ENCODE measurements around the gene TRAIP. TPM values are rescaled to one million over a fixed set of nuclear protein-coding genes. Genes with fewer than 3 reads are reported as not detected.

Gene TRAIP
- total RNA-seq, 6 donors from 2014 or later = 1.4 to 9.4 (median 3.5) TPM

DNA sequence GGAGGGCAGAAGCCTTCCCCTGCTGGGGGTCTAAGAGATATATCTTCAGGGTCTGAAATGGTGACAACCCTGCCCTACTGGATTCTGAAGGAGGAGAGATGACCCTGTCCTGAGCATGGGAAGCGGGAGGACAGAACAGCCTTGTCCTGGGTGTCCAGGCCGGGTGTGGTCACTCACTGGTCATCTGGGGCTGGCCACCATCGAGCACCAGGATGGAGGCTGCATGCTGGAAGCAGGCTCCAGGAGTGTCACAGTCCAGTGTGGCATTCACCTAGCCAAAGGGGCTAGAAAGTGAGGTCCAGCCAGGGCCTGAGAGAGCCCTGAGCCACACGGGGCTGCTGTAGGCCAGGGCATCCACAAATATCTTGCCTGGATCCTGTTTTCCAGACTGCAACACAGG is 61.9 kb downstream of the TRAIP start:
- ATAC-seq (ENCODE audit: low FRiP score in 2 of 2) (no peak), DNase-seq (no peak)
- TF ChIP-seq EP300 (IDR thresholded peaks at IDR 0.05) (no peak), CTCF (IDR thresholded peaks at IDR 0.05) (no peak), POLR2A (IDR thresholded peaks at IDR 0.05) (no peak), POLR2AphosphoS5 (IDR thresholded peaks at IDR 0.05) (no peak)
- no peak overlapping the region for H3K4me3 ChIP-seq
- no peaks in the 10 kb centered on the region for H3K36me3 ChIP-seq
- no peaks in the 10 kb centered on the region for H3K4me1 ChIP-seq
- H3K9me3 ChIP-seq = no peaks in the 10 kb centered on the region
- whole genome bisulfite sequencing, 2 donors = 87 to 89% methylated on average over 2 to 4 of the region's 4 CpGs
- no peak overlapping the region for H3K27ac ChIP-seq
- no peaks in the 10 kb centered on the region for H3K27me3 ChIP-seq

- TF ChIP-seq CTCF (IDR thresholded peaks at IDR 0.05) (no peak), POLR2AphosphoS5 (IDR thresholded peaks at IDR 0.05) (no peak), EP300 (IDR thresholded peaks at IDR 0.05) (no peak), POLR2A (IDR thresholded peaks at IDR 0.05) (no peak)
- no peaks in the 10 kb centered on the region for H3K27me3 ChIP-seq
- H3K9me3 ChIP-seq = no peaks in the 10 kb centered on the region
- H3K4me3 ChIP-seq = no peak overlapping the region
- no peaks in the 10 kb centered on the region for H3K36me3 ChIP-seq
- no peak overlapping the region for H3K27ac ChIP-seq
- 84 to 95% methylated on average over 11 to 13 of the region's 13 CpGs for WGBS, 2 donors
- no peak for ATAC-seq (ENCODE audit: low FRiP score in 2 of 2)
- no peak for DNase-seq
- H3K4me1 ChIP-seq = no peaks in the 10 kb centered on the region
These were observed 62.8 kb downstream of the TRAIP start for GRCh38 chr3:49793486-49794085.

DNA sequence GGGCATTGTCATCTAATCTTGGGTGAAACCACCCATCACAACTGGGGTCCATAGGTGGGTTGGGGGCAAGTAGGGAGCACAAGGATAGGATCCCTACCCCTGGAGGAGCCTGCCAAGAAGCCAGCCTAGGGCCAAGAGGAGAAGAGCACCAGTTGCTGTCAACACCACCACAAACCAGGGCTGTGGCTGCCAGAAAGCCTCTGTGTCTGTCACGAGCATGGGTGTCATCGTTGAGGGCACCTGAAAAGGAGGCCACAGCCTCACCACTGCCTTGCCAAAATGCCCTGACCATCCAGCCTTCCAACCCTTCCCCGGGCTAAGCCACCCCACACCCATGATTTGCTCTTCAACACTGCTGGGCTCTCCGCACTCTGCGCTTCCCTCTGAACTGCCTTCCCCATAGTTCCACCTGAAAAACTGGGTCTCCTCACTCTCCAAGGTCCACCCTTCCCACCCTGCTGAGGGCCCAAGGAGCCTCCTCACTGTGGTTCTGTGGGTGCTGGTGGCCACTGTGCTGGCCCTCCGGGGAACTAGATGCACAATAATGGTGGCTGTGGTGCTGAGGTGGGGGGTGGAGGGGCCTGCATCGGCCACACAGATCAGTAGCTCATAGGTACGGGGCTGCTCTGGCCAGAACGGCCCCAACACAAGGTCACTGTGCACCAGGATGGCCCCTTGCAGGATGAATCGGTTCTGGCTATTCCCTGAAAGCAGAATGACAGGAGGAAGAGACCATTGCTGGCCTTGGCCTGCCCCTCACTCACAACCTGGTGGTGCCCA is 63.8 kb downstream of the TRAIP start:
- 91 to 94% methylated on average over 9 to 10 of the region's 10 CpGs for WGBS, 2 donors
- TF ChIP-seq POLR2AphosphoS5 (IDR thresholded peaks at IDR 0.05) = no peak
- TF ChIP-seq POLR2A (IDR thresholded peaks at IDR 0.05) = no peak
- no peak for TF ChIP-seq EP300 (IDR thresholded peaks at IDR 0.05)
- no peak for TF ChIP-seq CTCF (IDR thresholded peaks at IDR 0.05)
- Histone ChIP-seq H3K4me3 (no peak overlapping the region), H3K36me3 (no peaks in the 10 kb centered on the region), H3K4me1 (no peaks in the 10 kb centered on the region), H3K9me3 (no peaks in the 10 kb centered on the region), H3K27ac (no peak overlapping the region), H3K27me3 (no peaks in the 10 kb centered on the region)
- DNase-seq (no peak), ATAC-seq (ENCODE audit: low FRiP score in 2 of 2) (no peak)

GRCh38 chr3:49791571-49791970 is 64.8 kb downstream of the TRAIP start:
- TF ChIP-seq POLR2A (IDR thresholded peaks at IDR 0.05) (no peak), CTCF (IDR thresholded peaks at IDR 0.05) (no peak), EP300 (IDR thresholded peaks at IDR 0.05) (no peak), POLR2AphosphoS5 (IDR thresholded peaks at IDR 0.05) (no peak)
- Histone ChIP-seq H3K4me1 (peaks cover 6 to 9% (median 7%) of the 10 kb centered on the region in 4 donors), H3K27ac (no peak overlapping the region), H3K36me3 (no peaks in the 10 kb centered on the region), H3K4me3 (no peak overlapping the region), H3K27me3 (no peaks in the 10 kb centered on the region), H3K9me3 (no peaks in the 10 kb centered on the region)
- DNase-seq = no peak
- 88 to 90% methylated on average over 1 to 4 of the region's 4 CpGs for WGBS, 2 donors
- no peak for ATAC-seq (ENCODE audit: low FRiP score in 2 of 2)
